GM18502 (cell line): ENCODE measurements around the gene IMMP2L.

Experiments used
- ATAC-seq: cut with Tn5 transposase; IDR thresholded peaks from one replicate; pipeline ENCODE4 v1.9.1; 2021; ENCODE audit warnings: mild to moderate bottlenecking; ENCODE audit not compliant: unreplicated experiment, poor library complexity

The IMMP2L gene

GRCh38 chr7:111068618-111069017 lies 493.7 kb downstream of the IMMP2L start:
- ATAC-seq = no peak

GRCh38 chr7:111067682-111068081 lies 494.6 kb downstream of the IMMP2L start:
- no peak for ATAC-seq

- no peak for ATAC-seq
Measured at GRCh38 chr7:111067251-111067650, 495.0 kb downstream of the IMMP2L start.

- no peak for ATAC-seq
Measured at GRCh38 chr7:111063166-111063565, 499.1 kb downstream of the IMMP2L start.

GRCh38 chr7:111059833-111060232 lies 502.5 kb downstream of the IMMP2L start:
- ATAC-seq = no peak

- ATAC-seq = no peak
Measured at GRCh38 chr7:111057066-111057465, 505.2 kb downstream of the IMMP2L start.

- ATAC-seq = no peak
Measured at GRCh38 chr7:111056371-111056770, 505.9 kb downstream of the IMMP2L start.

GRCh38 chr7:111053035-111053434 lies 509.3 kb downstream of the IMMP2L start:
- no peak for ATAC-seq

GRCh38 chr7:111051832-111052231 lies 510.5 kb downstream of the IMMP2L start:
- ATAC-seq = no peak

- no peak for ATAC-seq
Measured at GRCh38 chr7:111050875-111051416, 511.3 kb downstream of the IMMP2L start.

GRCh38 chr7:111049971-111050680 lies 512.2 kb downstream of the IMMP2L start:
- ATAC-seq = no peak

GRCh38 chr7:111047595-111047994 lies 514.7 kb downstream of the IMMP2L start:
- no peak for ATAC-seq

GRCh38 chr7:111045449-111045848 lies 516.8 kb downstream of the IMMP2L start:
- ATAC-seq = no peak

- ATAC-seq = peak; percentile 60
Measured at GRCh38 chr7:111043561-111043960, 518.7 kb downstream of the IMMP2L start.

- ATAC-seq = no peak
Measured at GRCh38 chr7:111042842-111043241, 519.5 kb downstream of the IMMP2L start.

- no peak for ATAC-seq
Measured at GRCh38 chr7:111041577-111041976, 520.7 kb downstream of the IMMP2L start.

- no peak for ATAC-seq
Measured at GRCh38 chr7:111038185-111038584, 524.1 kb downstream of the IMMP2L start.

GRCh38 chr7:111031916-111032315 lies 530.4 kb downstream of the IMMP2L start:
- no peak for ATAC-seq

GRCh38 chr7:111030336-111030735 lies 532.0 kb downstream of the IMMP2L start:
- ATAC-seq = no peak

- peak; percentile 77 for ATAC-seq
Measured at GRCh38 chr7:111029574-111030251, 532.6 kb downstream of the IMMP2L start.

- no peak for ATAC-seq
Measured at GRCh38 chr7:111029141-111029572, 533.1 kb downstream of the IMMP2L start.

GRCh38 chr7:111027396-111027795 lies 534.9 kb downstream of the IMMP2L start:
- no peak for ATAC-seq
